ENCODE measurements around the gene FRMD4A. TPM values are rescaled to one million over a fixed set of nuclear protein-coding genes. Genes with fewer than 3 reads are reported as not detected.

Gene FRMD4A
- total RNA-seq, 1 experiment from 2014 or later, result 7.0 TPM

DNA sequence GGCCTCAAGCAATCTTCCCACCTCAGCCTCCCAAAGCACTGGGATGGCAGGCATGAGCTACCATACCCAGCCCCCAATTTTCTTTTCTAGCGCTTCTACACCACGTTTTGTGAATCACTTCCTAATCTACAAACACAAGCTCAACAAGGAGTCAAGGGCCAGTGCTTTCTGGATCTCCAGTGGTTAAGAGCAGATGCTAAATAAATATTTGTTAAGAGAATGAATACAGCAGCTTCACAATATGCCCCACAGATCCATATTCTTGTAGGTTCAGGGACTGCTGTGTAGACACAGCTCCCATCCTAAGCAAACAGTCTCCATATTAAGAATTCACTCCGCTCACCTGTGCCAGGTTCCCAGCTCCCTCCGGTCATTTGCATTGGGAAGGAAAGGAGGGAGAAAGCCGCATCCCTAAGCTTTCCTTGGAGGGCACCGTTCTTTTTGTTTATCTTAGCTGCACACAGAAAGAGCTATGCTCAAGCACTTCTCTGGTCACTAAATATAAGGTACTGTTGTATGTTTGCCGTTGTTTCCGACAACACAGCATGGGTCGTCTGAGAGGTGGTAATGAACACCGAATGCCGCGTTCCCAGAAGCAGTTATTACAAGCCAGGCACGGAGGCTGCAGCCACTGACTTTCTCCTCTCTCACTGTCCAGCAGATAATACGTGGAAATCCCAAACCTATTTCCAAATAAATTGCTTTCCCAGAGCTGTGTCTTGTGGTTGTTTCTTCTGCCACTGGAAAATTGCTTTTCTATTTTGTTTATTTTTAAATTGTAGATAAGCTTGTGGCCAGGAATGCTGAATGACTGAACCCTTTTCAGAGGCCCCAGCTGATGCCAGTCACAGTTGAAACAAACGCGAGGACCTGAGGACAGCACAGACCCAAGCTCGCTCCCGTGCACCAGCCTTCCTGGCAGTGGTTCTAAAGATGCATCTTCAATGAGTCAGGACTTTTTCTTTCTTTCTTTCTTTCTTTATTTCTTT lies 526.9 kb downstream of the FRMD4A start:
- Mint-ChIP-seq H3K27me3 (ENCODE audit: unreplicated experiment) (peaks cover 19% of the 10 kb centered on the region), H3K27ac (ENCODE audit: unreplicated experiment) (no peak overlapping the region), H3K36me3 (ENCODE audit: insufficient read depth, unreplicated experiment) (no peaks in the 10 kb centered on the region), H3K4me1 (ENCODE audit: low read depth, unreplicated experiment) (no peaks in the 10 kb centered on the region), H3K9me3 (ENCODE audit: low read depth, unreplicated experiment) (no peaks in the 10 kb centered on the region), H3K4me3 (ENCODE audit: low read depth, unreplicated experiment) (no peak overlapping the region)
- BruUV-seq (replicated peaks), result no TSS peak
- intact Hi-C loops (cut with micrococcal nuclease; ENCODE audit: unreplicated experiment), result no loop called here
- no peak for DNase-seq
- CTCF ChIA-PET, result interaction anchor here (0.7 to 1.2 kb wide), 2 partner anchors 9 to 77 kb away, joined by 3 to 4 read pairs; no protein-coding TSS in a partner anchor
- TF ChIP-seq, protein P1, sequence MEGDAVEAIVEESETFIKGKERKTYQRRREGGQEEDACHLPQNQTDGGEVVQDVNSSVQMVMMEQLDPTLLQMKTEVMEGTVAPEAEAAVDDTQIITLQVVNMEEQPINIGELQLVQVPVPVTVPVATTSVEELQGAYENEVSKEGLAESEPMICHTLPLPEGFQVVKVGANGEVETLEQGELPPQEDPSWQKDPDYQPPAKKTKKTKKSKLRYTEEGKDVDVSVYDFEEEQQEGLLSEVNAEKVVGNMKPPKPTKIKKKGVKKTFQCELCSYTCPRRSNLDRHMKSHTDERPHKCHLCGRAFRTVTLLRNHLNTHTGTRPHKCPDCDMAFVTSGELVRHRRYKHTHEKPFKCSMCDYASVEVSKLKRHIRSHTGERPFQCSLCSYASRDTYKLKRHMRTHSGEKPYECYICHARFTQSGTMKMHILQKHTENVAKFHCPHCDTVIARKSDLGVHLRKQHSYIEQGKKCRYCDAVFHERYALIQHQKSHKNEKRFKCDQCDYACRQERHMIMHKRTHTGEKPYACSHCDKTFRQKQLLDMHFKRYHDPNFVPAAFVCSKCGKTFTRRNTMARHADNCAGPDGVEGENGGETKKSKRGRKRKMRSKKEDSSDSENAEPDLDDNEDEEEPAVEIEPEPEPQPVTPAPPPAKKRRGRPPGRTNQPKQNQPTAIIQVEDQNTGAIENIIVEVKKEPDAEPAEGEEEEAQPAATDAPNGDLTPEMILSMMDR (IDR thresholded peaks at IDR 0.05; ENCODE audit: unreplicated experiment), result no peak

DNA sequence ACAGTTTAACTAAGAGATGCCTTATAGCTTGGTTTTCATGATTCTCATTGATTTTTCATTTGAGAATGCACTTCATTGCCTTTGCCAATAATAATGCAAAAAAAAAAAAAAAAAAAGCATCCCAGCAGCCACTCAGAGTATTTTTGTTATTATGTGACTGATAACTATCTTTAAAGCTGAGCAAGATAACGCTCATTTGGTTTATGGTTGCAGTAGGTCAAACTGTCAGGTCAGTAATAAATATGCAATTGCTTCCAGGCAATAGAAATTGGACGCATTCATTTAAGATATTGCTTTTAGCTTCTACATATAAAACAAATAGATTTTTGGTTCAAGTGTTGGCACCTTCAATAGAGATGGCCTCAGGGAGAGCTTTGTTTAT lies 528.8 kb downstream of the FRMD4A start:
- Mint-ChIP-seq H3K27ac (ENCODE audit: unreplicated experiment) (no peak overlapping the region), H3K4me3 (ENCODE audit: low read depth, unreplicated experiment) (no peak overlapping the region), H3K4me1 (ENCODE audit: low read depth, unreplicated experiment) (no peaks in the 10 kb centered on the region), H3K9me3 (ENCODE audit: low read depth, unreplicated experiment) (no peaks in the 10 kb centered on the region), H3K36me3 (ENCODE audit: insufficient read depth, unreplicated experiment) (no peaks in the 10 kb centered on the region), H3K27me3 (ENCODE audit: unreplicated experiment) (peaks cover 10% of the 10 kb centered on the region)
- intact Hi-C loops (cut with micrococcal nuclease; ENCODE audit: unreplicated experiment), result no loop called here
- TF ChIP-seq, protein P1 (IDR thresholded peaks at IDR 0.05; ENCODE audit: unreplicated experiment), result no peak
- CTCF ChIA-PET, result interaction anchor here (0.7 kb wide), 1 partner anchor 217 kb away, joined by 4 read pairs; no protein-coding TSS in a partner anchor
- no TSS peak for BruUV-seq (replicated peaks)
- no peak for DNase-seq

DNA sequence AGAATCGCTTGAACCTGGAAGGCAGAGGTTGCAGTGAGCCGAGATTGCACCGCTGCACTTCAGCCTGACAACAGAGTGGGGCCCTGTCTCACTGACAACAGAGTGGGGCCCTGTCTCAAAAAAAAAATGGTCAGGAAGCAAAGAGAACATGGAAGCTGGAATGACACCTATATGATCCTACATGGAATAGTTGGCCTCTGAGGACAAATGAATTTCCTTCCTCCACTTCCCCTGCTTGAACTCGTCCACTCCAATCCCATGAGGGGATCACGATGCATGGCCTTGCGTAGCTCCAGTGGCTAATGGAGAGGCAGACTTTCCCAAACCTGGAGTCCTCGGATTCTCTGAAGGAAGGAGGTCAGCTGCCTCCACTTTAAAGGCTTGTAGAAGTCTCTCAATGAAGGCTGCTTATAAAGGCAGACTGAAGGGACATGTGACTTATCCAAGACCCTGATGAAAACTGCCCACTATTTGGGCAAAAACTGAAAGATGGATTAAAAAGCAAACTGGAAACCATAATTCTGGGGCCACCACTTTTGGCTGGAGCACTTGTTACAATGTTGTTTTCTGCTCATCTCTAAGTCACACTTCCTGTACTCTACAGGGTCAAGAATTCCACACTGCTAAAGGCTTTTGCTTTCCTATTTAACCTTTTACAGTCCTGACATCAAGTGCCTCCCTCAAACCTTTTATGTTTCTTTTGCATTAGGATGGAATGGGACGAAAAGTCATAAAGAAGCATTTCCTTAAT lies 529.4 kb downstream of the FRMD4A start:
- TF ChIP-seq, protein P1 (IDR thresholded peaks at IDR 0.05; ENCODE audit: unreplicated experiment), result no peak
- Mint-ChIP-seq H3K4me1 (ENCODE audit: low read depth, unreplicated experiment) (peaks cover 3% of the 10 kb centered on the region), H3K27ac (ENCODE audit: unreplicated experiment) (no peak overlapping the region), H3K9me3 (ENCODE audit: low read depth, unreplicated experiment) (no peaks in the 10 kb centered on the region), H3K4me3 (ENCODE audit: low read depth, unreplicated experiment) (no peak overlapping the region), H3K27me3 (ENCODE audit: unreplicated experiment) (peaks cover 15% of the 10 kb centered on the region), H3K36me3 (ENCODE audit: insufficient read depth, unreplicated experiment) (no peaks in the 10 kb centered on the region)
- intact Hi-C loops (cut with micrococcal nuclease; ENCODE audit: unreplicated experiment), result no loop called here
- no peak for DNase-seq
- no TSS peak for BruUV-seq (replicated peaks)
- CTCF ChIA-PET, result interaction anchor here (0.7 kb wide), 1 partner anchor 218 kb away, joined by 4 read pairs; no protein-coding TSS in a partner anchor

DNA sequence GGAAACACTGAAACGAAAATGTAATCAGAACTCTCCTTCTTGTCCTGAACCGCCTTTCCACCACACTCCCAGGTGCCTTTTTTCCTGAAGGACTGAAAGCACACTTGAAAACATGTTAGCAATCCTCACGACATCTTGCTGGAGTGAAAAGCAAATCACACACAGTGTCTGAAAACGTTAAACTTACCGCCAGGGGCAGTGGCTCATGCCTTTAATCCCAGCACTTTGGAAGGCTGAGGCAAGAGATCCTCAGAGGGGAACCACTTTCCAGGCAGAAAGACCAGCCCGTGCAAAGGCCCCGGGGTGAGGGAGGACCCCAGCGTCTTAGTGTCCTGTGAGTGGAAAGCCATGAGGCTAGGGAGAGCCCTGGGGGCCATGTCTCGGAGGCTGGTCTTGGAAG lies 533.6 kb downstream of the FRMD4A start:
- Mint-ChIP-seq H3K4me1 (ENCODE audit: low read depth, unreplicated experiment) (peaks cover 9% of the 10 kb centered on the region), H3K36me3 (ENCODE audit: insufficient read depth, unreplicated experiment) (no peaks in the 10 kb centered on the region), H3K4me3 (ENCODE audit: low read depth, unreplicated experiment) (no peak overlapping the region), H3K27ac (ENCODE audit: unreplicated experiment) (no peak overlapping the region), H3K9me3 (ENCODE audit: low read depth, unreplicated experiment) (no peaks in the 10 kb centered on the region), H3K27me3 (ENCODE audit: unreplicated experiment) (peaks cover 22% of the 10 kb centered on the region)
- CTCF ChIA-PET, result no interaction called here
- no peak for DNase-seq
- no TSS peak for BruUV-seq (replicated peaks)
- TF ChIP-seq, protein P1 (IDR thresholded peaks at IDR 0.05; ENCODE audit: unreplicated experiment), result no peak
- intact Hi-C loops (cut with micrococcal nuclease; ENCODE audit: unreplicated experiment), result no loop called here
